GM19397 (cell line): ENCODE measurements around the gene UBTD2.
A peak's percentile ranks its signal among the peaks of the same experiment; 100 is the strongest.
"Not testable (repeated sequence)": the region's sequence is repeated elsewhere in the genome, so short reads cannot be mapped to it uniquely, and the experiment has no call there.

Experiments
- ATAC-seq: cut with Tn5 transposase; IDR thresholded peaks from one replicate; pipeline ENCODE4 v1.9.1; 2021; ENCODE audit warnings: mild to moderate bottlenecking, moderate library complexity; ENCODE audit not compliant: unreplicated experiment

UBTD2 gene, protein sequence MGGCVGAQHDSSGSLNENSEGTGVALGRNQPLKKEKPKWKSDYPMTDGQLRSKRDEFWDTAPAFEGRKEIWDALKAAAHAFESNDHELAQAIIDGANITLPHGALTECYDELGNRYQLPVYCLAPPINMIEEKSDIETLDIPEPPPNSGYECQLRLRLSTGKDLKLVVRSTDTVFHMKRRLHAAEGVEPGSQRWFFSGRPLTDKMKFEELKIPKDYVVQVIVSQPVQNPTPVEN

DNA sequence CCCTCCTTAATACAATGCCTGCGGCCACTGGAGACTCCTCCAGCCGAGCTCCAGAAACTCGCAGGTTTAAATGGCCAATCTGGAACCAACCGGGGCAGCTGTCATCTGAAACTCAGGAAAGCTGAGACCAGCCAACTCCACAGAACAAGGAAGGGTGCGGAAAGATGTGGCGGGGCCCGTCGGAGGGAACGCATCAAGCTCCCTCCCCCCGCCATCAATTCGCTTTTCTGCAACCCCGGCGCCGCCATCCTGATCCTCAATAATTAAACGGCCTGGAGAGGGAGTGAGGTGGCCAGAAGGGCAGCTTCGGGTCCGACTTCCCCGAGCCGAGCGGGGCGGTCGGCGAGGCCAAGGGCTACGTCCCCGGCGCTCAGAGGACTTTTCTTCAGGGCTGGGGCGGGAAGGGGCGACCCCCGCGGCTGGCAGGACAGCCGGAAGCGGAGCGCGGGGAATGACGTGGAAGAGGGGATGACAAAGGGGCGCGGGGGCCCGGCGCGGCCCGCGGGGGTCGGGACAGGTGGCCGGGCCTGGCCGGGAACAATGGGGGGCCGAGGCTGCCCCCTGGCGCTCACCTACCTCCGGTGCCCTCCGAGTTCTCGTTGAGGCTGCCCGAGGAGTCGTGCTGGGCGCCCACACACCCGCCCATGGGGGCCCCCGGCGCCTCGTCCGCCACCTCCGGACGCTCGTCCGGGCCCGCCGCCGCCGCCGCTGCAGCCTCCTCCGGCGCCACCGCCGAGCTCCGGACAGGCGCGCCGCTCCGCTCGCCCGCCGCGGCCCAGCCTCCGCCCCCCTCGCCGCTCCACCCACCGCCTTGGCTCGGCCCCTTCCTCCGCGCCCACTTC, at the start of gene UBTD2:
Gene UBTD2, minus strand, starts transcription at position 745 of the 842 bp plus-strand sequence. Its CDS starts 99 bp downstream, at position 646.
- peak; percentile 93 for ATAC-seq

- not testable (repeated sequence) for ATAC-seq
Measured at GRCh38 chr5:172326901-172327300, 43.3 kb upstream of the UBTD2 start.

DNA sequence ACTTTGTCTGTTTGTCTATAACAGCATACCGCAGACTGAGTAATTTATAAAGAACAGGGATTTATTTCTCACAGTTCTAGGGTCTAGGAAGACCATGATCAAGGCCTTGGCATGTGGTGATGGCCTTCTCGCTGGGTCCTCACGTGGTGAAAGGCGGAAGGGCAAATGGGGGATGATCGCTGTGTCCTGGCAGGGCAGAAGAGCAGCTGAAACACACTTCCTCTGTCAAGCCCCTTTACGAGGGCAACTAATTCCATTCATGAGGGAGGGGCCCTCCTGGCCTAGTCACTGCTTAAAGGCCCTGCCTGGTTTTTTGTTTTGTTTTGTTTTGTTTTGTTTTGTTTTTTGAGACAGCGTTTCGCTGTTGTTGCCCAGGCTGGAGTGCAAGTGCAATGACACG, 41.9 kb upstream of the UBTD2 start:
- ATAC-seq: no peak

DNA sequence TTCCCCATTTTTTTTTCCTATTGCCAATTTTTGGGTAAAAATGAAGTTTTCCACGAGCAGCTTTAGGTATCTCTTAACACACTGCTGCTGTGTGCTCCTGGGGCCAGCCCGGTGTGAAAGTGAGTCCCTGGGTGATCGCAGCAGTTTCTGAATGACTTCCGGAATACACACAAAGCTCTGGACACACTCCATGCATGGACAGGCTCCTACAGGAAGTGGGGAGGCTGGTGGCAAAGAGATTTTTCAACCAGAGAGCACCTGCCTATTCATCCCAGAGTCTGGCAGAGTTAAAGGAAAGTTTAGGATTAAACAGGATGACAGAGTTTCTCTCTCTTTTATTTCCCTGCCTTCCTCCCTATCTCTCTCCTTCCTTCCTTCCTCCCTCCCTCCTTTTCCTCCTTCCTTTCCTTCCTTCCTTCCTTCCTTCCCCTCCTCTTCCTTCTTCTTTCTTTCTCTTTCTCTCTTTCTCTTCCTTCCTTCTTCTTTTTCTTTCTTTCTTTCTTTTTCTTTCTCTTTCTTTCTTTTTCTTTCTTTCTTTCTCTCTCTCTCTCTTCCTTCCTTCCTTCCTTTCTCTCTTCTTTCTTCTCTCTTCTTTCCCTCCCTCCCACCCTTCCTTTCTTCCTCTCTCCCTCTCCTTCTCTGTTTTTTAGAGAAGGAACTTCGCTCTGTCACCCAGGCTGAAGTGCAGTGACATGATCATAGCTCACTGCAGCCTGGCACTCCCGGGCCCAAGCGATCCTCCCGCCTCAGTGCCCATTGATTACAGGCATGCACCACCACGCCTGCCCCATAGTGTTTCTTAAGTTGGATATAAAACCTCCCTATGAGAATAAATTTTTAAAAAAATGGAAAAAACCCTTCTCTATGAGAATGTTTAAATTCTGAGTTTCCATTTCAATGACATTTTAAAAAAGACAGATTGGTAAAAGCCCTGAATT, 38.7 kb upstream of the UBTD2 start:
- peak; percentile 67 for ATAC-seq

DNA sequence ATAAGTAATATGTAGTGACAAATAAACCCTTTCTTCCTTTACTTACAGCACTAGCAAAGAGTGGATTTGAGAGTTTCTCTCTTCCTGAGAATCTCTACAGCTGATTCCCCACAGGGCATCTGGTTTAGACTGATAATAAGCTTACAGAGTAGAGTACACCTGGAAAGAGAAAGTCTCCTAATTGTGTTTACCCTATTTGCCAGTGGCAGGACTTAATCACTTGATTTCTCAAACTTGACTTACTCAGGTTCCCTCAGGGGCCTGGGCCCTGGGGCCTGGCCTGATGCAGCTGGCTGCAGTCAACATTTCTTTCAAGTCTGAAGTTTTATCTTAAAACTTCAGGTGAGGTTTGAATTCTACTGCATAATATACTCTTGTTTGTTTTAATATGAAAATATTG, 38.0 kb upstream of the UBTD2 start:
- no peak for ATAC-seq

DNA sequence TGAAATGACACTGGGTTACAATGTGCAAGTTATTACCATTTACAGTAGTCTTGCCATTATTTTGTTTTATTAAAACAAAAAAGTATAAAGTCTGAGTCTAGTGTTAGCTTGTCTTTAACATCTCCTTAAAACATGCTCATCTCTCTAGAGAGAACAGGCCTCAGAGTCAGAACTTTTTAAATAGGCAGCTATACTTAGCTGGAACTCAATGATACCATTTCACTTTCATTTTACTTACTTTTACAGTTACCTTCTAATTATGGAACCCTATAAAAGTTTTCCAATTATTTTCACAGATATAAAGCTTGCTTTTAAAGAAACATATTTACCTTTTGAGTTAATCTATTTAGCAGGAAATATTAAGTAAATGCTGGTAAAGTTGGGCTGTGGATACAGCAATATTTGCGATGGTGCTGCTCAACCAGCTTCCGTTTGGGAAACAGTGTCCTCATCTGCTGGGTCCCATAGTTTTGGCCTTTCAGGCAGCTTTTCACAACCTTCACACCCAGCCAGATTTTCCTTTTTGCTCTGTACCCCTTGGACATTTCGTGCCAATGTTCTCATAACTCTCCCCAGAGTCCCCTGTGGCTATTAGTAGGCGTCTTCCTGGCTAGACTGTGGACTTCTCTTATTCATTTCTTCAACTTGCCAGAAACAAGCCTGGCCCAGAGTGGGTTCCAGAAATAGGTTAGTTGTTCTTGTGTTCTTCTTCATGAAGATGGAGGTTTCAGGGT, 36.3 kb upstream of the UBTD2 start:
- ATAC-seq: no peak

DNA sequence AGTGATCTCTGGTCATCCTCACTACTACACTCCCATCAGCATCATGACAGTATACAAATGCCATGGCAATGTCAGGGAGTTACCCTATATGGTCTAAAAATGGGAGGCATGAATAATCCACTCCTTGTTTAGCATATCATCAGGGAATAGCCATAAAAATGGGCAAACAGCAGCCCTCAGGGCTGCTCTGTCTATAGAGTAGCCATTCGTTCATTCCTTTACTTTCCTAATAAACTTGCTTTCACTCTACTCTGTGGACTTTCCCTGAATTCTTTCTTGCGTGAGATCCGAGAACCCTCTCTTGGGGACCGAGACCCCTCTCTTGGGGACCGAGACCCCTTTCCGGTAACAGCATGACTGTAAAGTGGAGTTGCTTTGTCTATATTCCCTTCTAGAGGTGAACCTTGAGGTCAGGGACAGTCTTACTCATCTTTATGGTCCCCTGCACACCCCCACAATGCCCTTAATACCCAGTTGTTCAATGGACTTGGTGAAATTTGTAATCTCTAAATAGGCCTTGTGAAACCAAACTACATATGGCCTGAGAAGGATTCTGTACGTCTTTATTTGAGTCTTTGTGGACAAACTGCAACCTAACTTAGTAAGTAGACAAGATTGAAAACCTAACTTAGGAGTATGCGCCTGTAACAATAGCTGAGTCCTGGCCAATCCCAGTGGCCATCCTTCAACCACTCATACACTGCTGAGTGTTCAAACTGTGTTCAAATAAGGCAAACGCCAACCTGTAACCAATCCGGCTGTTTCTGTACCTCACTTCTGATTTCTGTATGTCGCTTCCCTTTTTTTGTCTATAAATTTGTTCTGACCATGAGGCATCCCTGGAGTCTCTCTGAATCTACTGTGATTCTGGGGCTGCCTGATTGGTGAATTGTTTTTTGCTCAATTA, 32.3 kb upstream of the UBTD2 start:
- ATAC-seq: no peak

GRCh38 chr5:172313915-172314314, 30.4 kb upstream of the UBTD2 start:
- no peak for ATAC-seq

DNA sequence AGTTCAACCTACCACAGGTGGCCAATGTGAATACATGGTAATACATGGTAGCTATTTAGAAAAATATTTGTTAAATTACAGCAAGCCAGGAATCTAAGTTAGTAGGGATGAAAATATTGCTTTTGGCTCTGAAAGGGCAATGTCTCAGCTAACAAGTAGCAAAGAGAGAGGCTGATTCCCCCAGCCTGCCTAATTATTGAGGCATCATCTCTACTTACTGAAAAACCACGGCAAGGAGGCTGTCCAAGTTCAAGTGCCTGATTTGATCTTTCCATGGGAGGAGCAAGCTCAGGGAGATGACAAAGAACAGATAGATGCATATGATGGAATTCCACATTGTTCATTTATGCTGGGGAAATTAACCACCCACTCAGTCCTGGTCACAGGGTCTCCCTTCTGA, 28.7 kb upstream of the UBTD2 start:
- ATAC-seq: no peak

- no peak for ATAC-seq
Measured at GRCh38 chr5:172311605-172312004, 28.0 kb upstream of the UBTD2 start.

- no peak for ATAC-seq
Measured at GRCh38 chr5:172311026-172311425, 27.5 kb upstream of the UBTD2 start.

DNA sequence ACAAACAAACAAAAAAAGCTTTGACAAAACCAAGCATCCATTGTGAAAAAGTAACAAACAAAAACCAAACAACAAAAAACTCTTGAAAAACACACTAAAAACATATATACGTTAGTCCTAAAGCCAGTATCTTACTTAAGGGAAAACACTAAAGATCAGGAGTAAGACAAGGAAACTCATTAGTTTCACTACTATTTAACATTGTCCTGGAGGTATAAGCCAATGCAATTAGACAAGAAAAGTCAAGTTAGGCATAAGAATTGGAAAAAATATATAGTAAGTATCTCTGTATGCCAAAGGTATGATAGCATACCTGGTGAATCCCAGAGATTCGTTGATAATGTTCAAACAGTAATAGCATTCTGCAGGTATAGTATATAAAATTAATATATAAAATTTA, 21.8 kb upstream of the UBTD2 start:
- ATAC-seq: no peak

DNA sequence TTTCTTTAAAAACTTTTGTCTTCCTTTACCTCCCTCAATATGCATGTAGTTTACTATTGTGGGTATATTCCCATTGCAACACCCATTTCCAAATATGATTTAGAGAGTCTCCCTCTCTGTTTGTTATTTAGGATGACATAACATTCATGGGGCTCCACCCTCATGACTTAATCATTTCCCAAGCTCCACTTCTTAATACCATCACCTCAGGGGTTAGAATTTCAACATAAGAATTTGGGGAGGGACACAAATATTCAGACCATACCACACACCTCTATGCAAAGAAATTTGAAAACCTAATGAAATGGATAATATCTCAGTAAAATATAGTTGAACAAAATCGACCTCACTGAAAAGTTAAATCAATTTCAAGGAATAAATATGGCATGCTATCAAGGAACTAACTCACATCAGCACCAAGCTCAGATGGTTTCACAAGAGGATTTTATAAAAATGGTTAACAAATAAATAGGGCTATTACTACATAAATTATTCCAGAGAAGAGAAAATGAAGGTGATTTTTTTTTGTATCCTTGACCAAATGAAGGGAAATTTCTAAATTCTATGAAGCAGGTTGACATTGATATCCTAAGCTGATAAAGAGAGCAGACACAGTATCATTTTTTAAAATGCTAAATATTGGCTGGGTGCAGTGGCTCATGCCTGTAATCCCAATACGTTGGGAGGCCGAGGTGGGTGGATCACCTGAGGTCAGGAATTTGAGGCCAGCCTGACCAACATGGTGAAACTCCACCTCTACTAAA, 20.2 kb upstream of the UBTD2 start:
- ATAC-seq: no peak

GRCh38 chr5:172303162-172303561, 19.6 kb upstream of the UBTD2 start:
- no peak for ATAC-seq

GRCh38 chr5:172302047-172302710, 18.6 kb upstream of the UBTD2 start:
- no peak for ATAC-seq

- ATAC-seq: no peak
Measured at GRCh38 chr5:172299916-172300439, 16.4 kb upstream of the UBTD2 start.

- ATAC-seq: no peak
Measured at GRCh38 chr5:172294831-172295230, 11.3 kb upstream of the UBTD2 start.

GRCh38 chr5:172293745-172294342, 10.3 kb upstream of the UBTD2 start:
- no peak for ATAC-seq
